BJ (cell line): ENCODE measurements around the gene ANKRD11. TPM values are rescaled to one million over a fixed set of nuclear protein-coding genes. Genes with fewer than 3 reads are reported as not detected.

ENCODE experiments used
- CTCF ChIA-PET: fragments of 350-600 bp; formaldehyde crosslinking; extraction: SDS; loops from one replicate; lab custom pipeline; 2021; ENCODE audit warnings: antibody characterized with exemption, inconsistent platforms; lab: Yijun Ruan, JAX
- POLR2A ChIA-PET: fragments of 300-600 bp; sonication (Branson Sonifier 250); formaldehyde crosslinking; extraction: SDS; loops from one replicate; lab custom pipeline; 2021; ENCODE audit warnings: antibody characterized with exemption; lab: Charles Lee
- DNase-seq: peaks from one replicate; pipeline ENCODE4 v3.0.0-alpha.2; 2011; ENCODE audit warnings: low read depth
- H3K27me3 ChIP-seq: 2 replicates; pipeline ENCODE4 v1.6.0; 2011; ENCODE audit warnings: low read length; ENCODE audit not compliant: control insufficient read depth, insufficient read depth
- H3K36me3 ChIP-seq: 2 replicates; pipeline ENCODE4 v1.5.1; 2011; ENCODE audit warnings: low read length; ENCODE audit not compliant: control insufficient read depth, insufficient read depth
- H3K4me3 ChIP-seq: 2 replicates; pipeline ENCODE4 v1.5.1; 2011; ENCODE audit warnings: low read depth, mild to moderate bottlenecking, control low read depth, low read length
- polyA plus RNA-seq: library from polyadenylated mRNA; depleted of rRNA; stranded (reverse); fragments of >200 nt; gene quantifications from 2 replicates; pipeline ENCODE4 v1.2.3, GENCODE V29; 2011
- TF ChIP-seq, protein P1 (sequence below): IDR thresholded peaks from 2 replicates; pipeline ENCODE4 v1.5.1; 2011; ENCODE audit warnings: low read depth, mild to moderate bottlenecking, control low read depth, inconsistent platforms, low read length, moderate library complexity; ENCODE audit not compliant: insufficient read depth

ANKRD11 gene
- polyA plus RNA-seq, 1 experiment = 61.8 TPM

DNA sequence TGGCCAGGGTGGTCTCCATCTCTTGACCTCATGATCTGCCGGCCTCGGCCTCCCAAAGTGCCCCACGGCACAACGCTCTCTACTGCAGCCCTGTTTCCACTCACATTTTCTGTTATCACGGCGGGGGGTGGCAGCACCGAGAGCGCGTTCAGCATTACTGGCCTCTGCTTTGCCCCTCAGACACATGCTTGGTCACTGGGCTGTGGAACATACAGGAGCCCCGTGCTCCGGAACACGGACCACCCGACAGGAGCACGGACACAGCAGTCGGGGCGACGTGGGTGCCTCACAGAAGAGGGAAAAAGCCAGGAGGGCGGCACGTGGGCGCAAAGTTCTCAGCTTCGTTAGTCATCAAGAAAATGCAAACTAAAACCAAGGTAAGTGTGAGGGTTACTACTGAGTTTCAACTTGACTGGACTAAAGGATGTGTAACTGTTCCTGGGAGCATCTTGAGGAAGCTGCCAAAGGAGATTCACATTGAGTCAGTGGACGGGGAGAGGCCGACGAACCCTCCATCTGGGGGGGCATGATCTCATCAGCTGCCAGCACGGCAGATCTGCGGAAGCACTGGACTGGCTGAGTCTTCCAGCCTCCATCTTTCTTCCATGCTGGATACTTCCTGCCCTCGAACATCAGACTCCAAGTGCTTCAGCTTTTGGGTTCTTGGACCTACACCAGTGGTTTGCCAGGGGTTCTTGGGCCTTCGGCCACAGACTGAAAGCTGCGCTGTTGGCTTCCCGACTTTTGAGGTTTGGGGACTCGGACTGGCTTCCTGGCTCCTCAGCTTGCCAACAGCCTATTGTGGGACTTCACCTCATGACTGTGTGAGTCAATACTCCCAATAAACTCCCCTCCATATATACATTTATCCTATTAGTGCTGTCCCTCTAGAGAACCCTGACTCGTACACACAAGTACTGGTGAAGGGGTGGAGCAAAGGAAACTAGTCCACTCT lies 166.0 kb downstream of the ANKRD11 start:
- TF ChIP-seq, protein P1, sequence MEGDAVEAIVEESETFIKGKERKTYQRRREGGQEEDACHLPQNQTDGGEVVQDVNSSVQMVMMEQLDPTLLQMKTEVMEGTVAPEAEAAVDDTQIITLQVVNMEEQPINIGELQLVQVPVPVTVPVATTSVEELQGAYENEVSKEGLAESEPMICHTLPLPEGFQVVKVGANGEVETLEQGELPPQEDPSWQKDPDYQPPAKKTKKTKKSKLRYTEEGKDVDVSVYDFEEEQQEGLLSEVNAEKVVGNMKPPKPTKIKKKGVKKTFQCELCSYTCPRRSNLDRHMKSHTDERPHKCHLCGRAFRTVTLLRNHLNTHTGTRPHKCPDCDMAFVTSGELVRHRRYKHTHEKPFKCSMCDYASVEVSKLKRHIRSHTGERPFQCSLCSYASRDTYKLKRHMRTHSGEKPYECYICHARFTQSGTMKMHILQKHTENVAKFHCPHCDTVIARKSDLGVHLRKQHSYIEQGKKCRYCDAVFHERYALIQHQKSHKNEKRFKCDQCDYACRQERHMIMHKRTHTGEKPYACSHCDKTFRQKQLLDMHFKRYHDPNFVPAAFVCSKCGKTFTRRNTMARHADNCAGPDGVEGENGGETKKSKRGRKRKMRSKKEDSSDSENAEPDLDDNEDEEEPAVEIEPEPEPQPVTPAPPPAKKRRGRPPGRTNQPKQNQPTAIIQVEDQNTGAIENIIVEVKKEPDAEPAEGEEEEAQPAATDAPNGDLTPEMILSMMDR = no peak
- ChIA-PET CTCF (interaction anchor here (1.5 kb wide), 1 partner anchor 46 kb away, joined by 4 read pairs; no protein-coding TSS in a partner anchor), POLR2A (no interaction called here)
- no peak for DNase-seq
- H3K36me3 ChIP-seq = peaks cover 3% of the 10 kb centered on the region
- H3K4me3 ChIP-seq = no peak overlapping the region
- H3K27me3 ChIP-seq = no peaks in the 10 kb centered on the region

DNA sequence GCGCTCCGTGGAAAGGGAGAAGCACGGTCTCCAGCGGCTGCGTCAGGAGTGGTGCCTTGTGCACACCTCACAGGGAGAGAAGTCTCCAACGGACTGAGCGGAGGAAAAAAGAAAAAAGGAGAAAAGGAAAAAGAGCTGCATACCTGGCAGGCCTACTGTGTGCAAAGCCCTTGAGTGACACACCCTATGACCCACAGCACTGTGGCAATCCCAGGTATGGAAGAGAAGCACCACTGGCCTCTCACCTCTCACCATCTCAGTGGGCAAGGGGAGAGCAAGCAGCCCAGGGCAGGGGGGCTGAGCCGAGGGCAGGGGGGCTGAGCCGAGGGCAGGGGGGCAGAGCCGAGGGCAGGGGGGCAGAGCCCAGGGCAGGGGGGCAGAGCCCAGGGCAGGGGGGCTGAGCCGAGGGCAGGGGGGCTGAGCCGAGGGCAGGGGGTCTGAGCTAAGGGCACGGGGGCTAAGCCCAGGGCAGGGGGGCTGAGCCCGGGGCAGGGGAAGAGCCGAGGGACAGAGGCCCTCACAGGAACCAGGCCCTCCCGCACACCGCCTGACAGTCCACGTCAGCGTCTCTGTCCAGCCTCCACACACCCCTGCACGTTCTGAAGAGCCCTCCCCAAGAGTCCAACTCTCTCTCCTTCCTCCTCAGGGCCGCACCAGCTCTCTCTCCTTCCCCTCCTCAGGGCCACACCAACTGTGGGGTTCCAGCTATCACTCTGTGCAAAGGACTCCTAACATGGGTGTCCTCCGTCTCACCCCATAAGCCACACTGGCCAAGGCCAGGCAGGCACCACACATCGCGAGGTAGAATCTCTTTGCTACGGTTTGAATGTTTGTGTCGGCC lies 167.0 kb downstream of the ANKRD11 start:
- TF ChIP-seq, protein P1 = no peak
- H3K27me3 ChIP-seq = no peaks in the 10 kb centered on the region
- ChIA-PET CTCF (interaction anchor here (0.8 kb wide), 1 partner anchor 10 kb away, joined by 3 read pairs; no protein-coding TSS in a partner anchor), POLR2A (no interaction called here)
- peaks cover 1% of the 10 kb centered on the region for H3K36me3 ChIP-seq
- no peak for DNase-seq
- H3K4me3 ChIP-seq = no peak overlapping the region

DNA sequence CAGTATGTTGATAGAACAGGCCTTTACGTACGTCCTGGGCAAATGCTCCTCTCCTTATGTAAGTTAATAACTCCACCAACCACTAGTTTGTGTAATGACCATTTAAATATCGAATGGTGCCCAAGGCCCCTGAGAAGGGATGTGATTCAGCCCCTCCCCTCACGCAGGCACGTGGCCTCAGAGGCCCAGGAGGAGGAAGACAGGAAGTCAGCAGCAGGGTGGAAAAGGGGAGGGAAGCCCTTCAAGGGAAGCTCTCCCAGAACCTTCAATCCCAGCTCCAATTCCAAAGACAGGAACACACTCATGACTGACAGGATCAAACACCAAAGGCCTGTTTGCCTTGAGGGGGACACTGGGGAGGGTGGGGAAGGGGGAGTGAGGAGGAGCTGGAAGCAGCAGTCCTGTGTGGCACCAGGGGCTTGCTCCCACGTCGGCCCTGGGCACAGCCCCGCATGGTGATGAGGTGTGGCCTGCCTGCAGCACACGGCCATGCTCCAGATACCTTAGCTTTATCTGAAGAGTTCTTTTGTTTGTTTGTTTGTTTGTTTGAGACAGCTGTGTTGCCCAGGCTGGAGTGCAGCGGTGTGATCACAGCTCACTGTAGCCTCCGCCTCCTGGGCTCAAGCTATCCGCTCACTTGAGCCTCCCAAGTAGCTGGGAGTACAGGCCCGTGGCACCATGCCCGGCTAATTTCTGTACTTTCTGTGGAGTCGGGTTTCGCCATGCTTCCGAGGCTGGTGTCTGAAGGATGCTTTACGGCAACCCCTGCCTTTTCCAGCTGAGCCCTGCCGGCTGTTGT lies 167.8 kb downstream of the ANKRD11 start:
- peaks cover 1% of the 10 kb centered on the region for H3K36me3 ChIP-seq
- TF ChIP-seq, protein P1 = no peak
- H3K4me3 ChIP-seq = no peak overlapping the region
- DNase-seq = no peak
- ChIA-PET CTCF (interaction anchor here (0.8 kb wide), 1 partner anchor 11 kb away, joined by 3 read pairs; no protein-coding TSS in a partner anchor), POLR2A (interaction anchor here (0.5 kb wide), 1 partner anchor 940 kb away, joined by 7 read pairs; the partner anchor contains the start of gene ZNF469)
- no peaks in the 10 kb centered on the region for H3K27me3 ChIP-seq

DNA sequence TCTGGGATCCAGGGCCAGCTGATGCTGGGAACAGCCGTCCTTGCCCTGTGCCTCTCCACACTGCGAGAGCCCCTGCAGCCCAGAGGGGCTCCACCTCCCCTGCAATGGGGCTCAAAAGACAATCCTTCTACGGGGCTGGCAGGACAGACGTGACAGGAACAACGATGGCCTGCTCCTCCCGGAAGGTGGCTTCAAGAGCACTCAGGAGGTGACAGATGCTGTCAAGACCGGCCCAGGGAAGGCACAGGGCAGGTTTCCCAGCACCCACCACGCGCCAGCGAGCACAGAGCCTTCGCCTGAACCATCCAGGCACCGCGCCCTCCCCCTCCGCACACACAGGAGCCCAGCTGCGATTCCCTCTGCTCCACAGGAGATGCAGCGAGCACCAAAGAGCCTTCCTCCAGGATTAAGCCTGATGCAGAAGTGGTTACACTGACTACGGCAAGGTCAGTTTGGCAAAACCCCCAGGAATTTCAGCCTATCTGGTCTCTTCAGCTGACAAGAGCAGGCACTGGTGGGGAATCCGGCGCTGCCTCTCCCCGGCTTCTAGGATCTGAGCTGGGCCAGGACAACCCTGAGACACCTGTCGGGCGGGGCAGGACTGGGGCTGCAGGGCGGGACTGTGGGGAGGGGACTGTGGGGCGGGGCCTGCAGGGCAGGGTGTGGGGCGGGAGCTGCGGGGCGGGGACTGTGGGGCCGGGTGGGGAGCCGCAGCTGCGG lies 169.4 kb downstream of the ANKRD11 start:
- Histone ChIP-seq H3K36me3 (peaks cover 1% of the 10 kb centered on the region), H3K4me3 (no peak overlapping the region), H3K27me3 (no peaks in the 10 kb centered on the region)
- DNase-seq = no peak
- POLR2A ChIA-PET = no interaction called here
- TF ChIP-seq, protein P1 = no peak
- CTCF ChIA-PET = interaction anchor here (1.3 kb wide), 1 partner anchor 187 kb away, joined by 5 read pairs; the partner anchor contains the start of gene SPG7
